Smooth muscle cell (in vitro differentiated cells): ENCODE data around the gene LCLAT1. TPM values are rescaled to one million over a fixed set of nuclear protein-coding genes. Genes with fewer than 3 reads are reported as not detected.

Experiments
- DNase-seq: peaks from one replicate; lab custom pipeline; 2025; ENCODE audit not compliant: unreplicated experiment; lab: John Stamatoyannopoulos, UW
- H2AFZ ChIP-seq: fragments of 200-600 bp; sonication (generic); 2 replicates; pipeline ENCODE4 v1.6.0; 2016; ENCODE audit warnings: antibody characterized with exemption, low read depth, mild to moderate bottlenecking
- H3F3A ChIP-seq: fragments of 200-600 bp; sonication (generic); 2 replicates; pipeline ENCODE4 v1.6.0; 2017; ENCODE audit warnings: antibody characterized with exemption, low read depth
- H3K27ac ChIP-seq: fragments of 200-600 bp; sonication (generic); 2 replicates; pipeline ENCODE4 v1.5.1; 2016; ENCODE audit warnings: low read depth, mild to moderate bottlenecking
- H3K27me3 ChIP-seq: fragments of 200-600 bp; sonication (generic); 2 replicates; pipeline ENCODE4 v1.6.1; 2016; ENCODE audit warnings: low read depth, mild to moderate bottlenecking
- H3K36me3 ChIP-seq: fragments of 200-600 bp; sonication (generic); 2 replicates; pipeline ENCODE4 v1.5.1; 2016; ENCODE audit warnings: low read depth
- H3K4me1 ChIP-seq: fragments of 200-600 bp; sonication (generic); 2 replicates; pipeline ENCODE4 v1.5.1; 2016; ENCODE audit warnings: low read depth
- H3K4me2 ChIP-seq: fragments of 200-600 bp; sonication (generic); 2 replicates; pipeline ENCODE4 v1.6.0; 2016; ENCODE audit warnings: mild to moderate bottlenecking
- H3K4me3 ChIP-seq: fragments of 200-600 bp; sonication (generic); 2 replicates; pipeline ENCODE4 v1.5.1; 2016; ENCODE audit warnings: mild to moderate bottlenecking
- H3K79me2 ChIP-seq: fragments of 200-600 bp; sonication (generic); 2 replicates; pipeline ENCODE4 v1.6.0; 2016; ENCODE audit warnings: low read depth, mild to moderate bottlenecking
- H3K9ac ChIP-seq: fragments of 200-600 bp; sonication (generic); 2 replicates; pipeline ENCODE4 v1.6.0; 2016; ENCODE audit warnings: low read depth
- H3K9me3 ChIP-seq: fragments of 200-600 bp; sonication (generic); replicated peaks from 2 replicates; pipeline ENCODE4 v1.5.1; 2016; ENCODE audit warnings: low read depth
- H4K20me1 ChIP-seq: fragments of 200-600 bp; sonication (generic); 2 replicates; pipeline ENCODE4 v1.6.0; 2016; ENCODE audit warnings: low read depth
- CTCF ChIP-seq: fragments of 200-600 bp; sonication (generic); IDR thresholded peaks from 2 replicates; pipeline ENCODE4 v1.5.1; 2017; ENCODE audit warnings: borderline replicate concordance, mild to moderate bottlenecking, antibody characterized with exemption; ENCODE audit not compliant: insufficient read depth, poor library complexity, severe bottlenecking
- WGBS: methylation state at CpG from one replicate; pipeline ENCODE4 v1.1.7; 2016; ENCODE audit warnings: low lambda C conversion rate; 5-methylcytosine and 5-hydroxymethylcytosine counted together
- polyA plus RNA-seq: library from polyadenylated mRNA; unstranded; fragments of >200 nt; fragmentation: Nextera tagmentation; extraction: Ambion mirVana; gene quantifications from 2 replicates; pipeline ENCODE4 v1.2.1, GENCODE V29; 2016
- total RNA-seq: library from RNA; depleted of rRNA; stranded (reverse); fragments of >200 nt; gene quantifications from 2 replicates; pipeline ENCODE4 v1.2.3, GENCODE V29; 2014

LCLAT1 gene
- total RNA-seq (11.7 and 15.9 TPM in 2 replicates), polyA plus RNA-seq (2.6 and 4.8 TPM in 2 replicates)

- H3K4me2 ChIP-seq: peak within 1 kb of the TSS; percentile 97
- no peaks in the 10 kb centered on the region for H3K9me3 ChIP-seq
- H3K27ac ChIP-seq: peak within 1 kb of the TSS; percentile 83
- no peaks in the 10 kb centered on the region for H3K36me3 ChIP-seq
- H3K79me2 ChIP-seq: peaks cover 32% of the 10 kb centered on the region
- no peaks in the 10 kb centered on the region for H3F3A ChIP-seq
- H2AFZ ChIP-seq: peak within 1 kb of the TSS; percentile 99
- no peaks in the 10 kb centered on the region for H3K27me3 ChIP-seq
- peaks cover 7% of the 10 kb centered on the region for H3K4me1 ChIP-seq
- no peaks in the 10 kb centered on the region for H4K20me1 ChIP-seq
- TF ChIP-seq CTCF: peak; percentile 12
- H3K4me3 ChIP-seq: peak within 1 kb of the TSS; percentile 93
- WGBS: 6% methylated on average over 81 of the region's 83 CpGs
- peak within 1 kb of the TSS; percentile 96 for H3K9ac ChIP-seq
- DNase-seq: peak; percentile 36
Measured at GRCh38 chr2:30447149-30448045, at the start of gene LCLAT1. TSS of gene LCLAT1 (plus strand) at chr2:30447246. CDS start at chr2:30525591, 78,345 bp downstream.

- H3K4me2 ChIP-seq: no peak overlapping the region
- H3K4me1 ChIP-seq: no peaks in the 10 kb centered on the region
- H3K79me2 ChIP-seq: no peaks in the 10 kb centered on the region
- DNase-seq: no peak
- no peaks in the 10 kb centered on the region for H3K27me3 ChIP-seq
- H3F3A ChIP-seq: no peaks in the 10 kb centered on the region
- no peaks in the 10 kb centered on the region for H3K9me3 ChIP-seq
- H3K36me3 ChIP-seq: no peaks in the 10 kb centered on the region
- H3K4me3 ChIP-seq: no peak overlapping the region
- no peak overlapping the region for H3K9ac ChIP-seq
- H4K20me1 ChIP-seq: no peaks in the 10 kb centered on the region
- no peak for TF ChIP-seq CTCF
- no peak overlapping the region for H2AFZ ChIP-seq
- H3K27ac ChIP-seq: no peak overlapping the region
- WGBS: 96% methylated on average over 4 of the region's 4 CpGs
Measured at GRCh38 chr2:30398084-30398873, 48.8 kb upstream of the LCLAT1 start.

- H3K4me3 ChIP-seq: no peak overlapping the region
- H3K27ac ChIP-seq: no peak overlapping the region
- H3K36me3 ChIP-seq: no peaks in the 10 kb centered on the region
- H2AFZ ChIP-seq: no peak overlapping the region
- 83% methylated on average over 11 of the region's 11 CpGs for WGBS
- DNase-seq: no peak
- no peak for TF ChIP-seq CTCF
- H3K4me1 ChIP-seq: peaks cover 9% of the 10 kb centered on the region
- H3K79me2 ChIP-seq: no peaks in the 10 kb centered on the region
- no peaks in the 10 kb centered on the region for H3K9me3 ChIP-seq
- H3K27me3 ChIP-seq: no peaks in the 10 kb centered on the region
- H3F3A ChIP-seq: no peaks in the 10 kb centered on the region
- H3K4me2 ChIP-seq: no peak overlapping the region
- H4K20me1 ChIP-seq: no peaks in the 10 kb centered on the region
- H3K9ac ChIP-seq: no peak overlapping the region
Measured at GRCh38 chr2:30400151-30400954, 46.7 kb upstream of the LCLAT1 start.
